ENCODE measurements around the gene NECTIN3. TPM values are rescaled to one million over a fixed set of nuclear protein-coding genes. Genes with fewer than 3 reads are reported as not detected.
A peak's percentile ranks its signal among the peaks of the same experiment; 100 is the strongest.

NECTIN3 gene
- total RNA-seq, 2 experiments from 2014 or later, result 0.22 TPM; not detected in 1

- H3K9me2 ChIP-seq (ENCODE audit: insufficient read depth, low read length), result no peaks in the 10 kb centered on the region
- H4K20me1 ChIP-seq (ENCODE audit: insufficient read depth, low read length), result no peaks in the 10 kb centered on the region
- POLR2A ChIA-PET, result interaction anchor here (0.6 to 0.7 kb wide), 2 partner anchors 9 to 14 kb away, joined by 3 read pairs; no protein-coding TSS in a partner anchor
- no peak overlapping the region for H2AFZ ChIP-seq (ENCODE audit: low read length)
- DNase-seq (ENCODE audit: low spot score), result no peak
- intact Hi-C loops (cut with micrococcal nuclease; ENCODE audit: unreplicated experiment), result no loop called here
- no peaks in the 10 kb centered on the region for H3K36me3 ChIP-seq (ENCODE audit: insufficient read depth, low read length)
- no peak overlapping the region for H3K4me3 ChIP-seq (ENCODE audit: low read depth, low read length, poor library complexity, severe bottlenecking)
- no peak overlapping the region for H3K27ac ChIP-seq (ENCODE audit: low read depth, low read length, poor library complexity, severe bottlenecking)
- no peaks in the 10 kb centered on the region for H3K79me2 ChIP-seq (ENCODE audit: insufficient read depth, low read depth, low read length)
- no TSS peak for BruUV-seq (replicated peaks)
- H3K9me3 ChIP-seq (ENCODE audit: low read length), result no peaks in the 10 kb centered on the region
- TF ChIP-seq EZH2phosphoT487 (IDR thresholded peaks at IDR 0.05; ENCODE audit: borderline replicate concordance, low read depth, low read length) (no peak), CTCF (conservative IDR thresholded peaks at IDR 0.05; ENCODE audit: low read length) (no peak)
- CTCF ChIA-PET (ENCODE audit: unreplicated experiment), result no interaction called here
- H3K4me2 ChIP-seq (ENCODE audit: low read length), result no peak overlapping the region
- no peaks in the 10 kb centered on the region for H3K4me1 ChIP-seq (ENCODE audit: insufficient read depth, low read length, poor library complexity, severe bottlenecking)
Measured at GRCh38 chr3:111197485-111197884, 125.9 kb downstream of the NECTIN3 start.

DNA sequence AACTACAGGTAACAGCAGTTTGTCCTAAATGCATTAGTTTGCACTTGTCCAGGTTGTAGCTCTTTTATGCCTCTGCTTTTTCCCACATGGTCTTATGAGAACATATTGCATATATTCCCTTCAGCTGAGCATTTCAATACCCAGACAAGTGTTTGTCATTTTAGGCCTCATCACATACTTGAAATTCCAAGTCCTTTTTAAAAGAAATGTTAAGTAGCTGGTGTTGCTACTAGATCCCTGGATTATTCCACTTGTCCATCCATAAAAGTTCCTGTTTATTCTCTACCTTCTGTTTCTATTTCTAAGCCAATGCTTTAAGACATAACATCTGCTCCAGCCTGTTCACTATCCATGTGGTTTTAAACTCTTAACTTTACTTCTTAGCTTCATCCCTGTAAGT is 128.4 kb downstream of the NECTIN3 start:
- no peaks in the 10 kb centered on the region for H3K9me2 ChIP-seq (ENCODE audit: insufficient read depth, low read length)
- no peaks in the 10 kb centered on the region for H3K79me2 ChIP-seq (ENCODE audit: insufficient read depth, low read depth, low read length)
- TF ChIP-seq EZH2phosphoT487 (IDR thresholded peaks at IDR 0.05; ENCODE audit: borderline replicate concordance, low read depth, low read length) (no peak), CTCF (conservative IDR thresholded peaks at IDR 0.05; ENCODE audit: low read length) (no peak)
- no peak overlapping the region for H3K4me2 ChIP-seq (ENCODE audit: low read length)
- no peaks in the 10 kb centered on the region for H3K9me3 ChIP-seq (ENCODE audit: low read length)
- no peak overlapping the region for H3K27ac ChIP-seq (ENCODE audit: low read depth, low read length, poor library complexity, severe bottlenecking)
- BruUV-seq (replicated peaks), result no TSS peak
- intact Hi-C loops (cut with micrococcal nuclease; ENCODE audit: unreplicated experiment), result no loop called here
- H4K20me1 ChIP-seq (ENCODE audit: insufficient read depth, low read length), result no peaks in the 10 kb centered on the region
- CTCF ChIA-PET (ENCODE audit: unreplicated experiment), result no interaction called here
- H2AFZ ChIP-seq (ENCODE audit: low read length), result no peak overlapping the region
- POLR2A ChIA-PET, result no interaction called here
- H3K4me3 ChIP-seq (ENCODE audit: low read depth, low read length, poor library complexity, severe bottlenecking), result no peak overlapping the region
- no peaks in the 10 kb centered on the region for H3K4me1 ChIP-seq (ENCODE audit: insufficient read depth, low read length, poor library complexity, severe bottlenecking)
- H3K36me3 ChIP-seq (ENCODE audit: insufficient read depth, low read length), result no peaks in the 10 kb centered on the region
- no peak for DNase-seq (ENCODE audit: low spot score)

DNA sequence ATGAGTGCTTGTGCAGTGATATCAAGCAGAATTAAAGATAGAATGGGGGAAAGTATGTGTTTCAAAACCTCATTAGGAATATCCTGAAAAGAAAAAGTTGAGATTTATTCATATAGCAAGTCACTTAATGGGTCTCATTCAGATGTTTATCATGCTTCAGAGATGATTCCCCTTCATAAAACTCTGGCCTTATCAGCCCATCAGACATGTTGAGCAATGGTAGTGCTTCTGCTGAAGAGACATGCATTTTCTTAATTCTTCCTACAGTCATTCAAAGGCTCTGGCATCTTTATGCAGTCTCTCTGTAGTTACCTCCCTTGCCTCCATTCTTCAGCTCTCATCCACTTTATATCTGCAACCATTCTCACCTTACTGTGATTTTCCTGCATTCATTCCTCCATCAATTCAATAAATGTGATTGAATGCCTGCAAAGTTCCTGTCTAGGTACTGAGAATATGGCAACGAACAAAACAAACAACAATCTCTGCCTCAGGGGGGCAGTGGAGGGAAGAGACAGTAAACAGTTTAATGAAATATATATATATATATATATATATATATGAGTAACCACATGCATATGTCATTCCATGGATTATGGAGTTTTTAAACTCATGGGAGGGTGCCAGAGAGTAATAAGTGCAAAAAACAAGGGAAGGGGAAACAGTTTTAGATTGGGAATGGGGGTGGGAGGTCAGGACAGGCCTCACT is 138.5 kb downstream of the NECTIN3 start:
- no TSS peak for BruUV-seq (replicated peaks)
- Histone ChIP-seq H3K4me1 (ENCODE audit: insufficient read depth, low read length, poor library complexity, severe bottlenecking) (no peaks in the 10 kb centered on the region), H3K36me3 (ENCODE audit: insufficient read depth, low read length) (no peaks in the 10 kb centered on the region), H3K9me2 (ENCODE audit: insufficient read depth, low read length) (no peaks in the 10 kb centered on the region), H3K4me2 (ENCODE audit: low read length) (no peak overlapping the region), H4K20me1 (ENCODE audit: insufficient read depth, low read length) (no peaks in the 10 kb centered on the region), H2AFZ (ENCODE audit: low read length) (no peak overlapping the region), H3K79me2 (ENCODE audit: insufficient read depth, low read depth, low read length) (no peaks in the 10 kb centered on the region), H3K4me3 (ENCODE audit: low read depth, low read length, poor library complexity, severe bottlenecking) (no peak overlapping the region), H3K27ac (ENCODE audit: low read depth, low read length, poor library complexity, severe bottlenecking) (no peak overlapping the region), H3K9me3 (ENCODE audit: low read length) (no peaks in the 10 kb centered on the region)
- no peak for DNase-seq (ENCODE audit: low spot score)
- ChIA-PET CTCF (ENCODE audit: unreplicated experiment) (no interaction called here), POLR2A (no interaction called here)
- intact Hi-C loops (cut with micrococcal nuclease; ENCODE audit: unreplicated experiment), result no loop called here
- TF ChIP-seq CTCF (conservative IDR thresholded peaks at IDR 0.05; ENCODE audit: low read length), result 0 out of 2 replicates have a peak, but pooled peaks have one; percentile 26
- no peak for TF ChIP-seq EZH2phosphoT487 (IDR thresholded peaks at IDR 0.05; ENCODE audit: borderline replicate concordance, low read depth, low read length)
